ENCODE data around the gene PDE8A. TPM values are rescaled to one million over a fixed set of nuclear protein-coding genes. Genes with fewer than 3 reads are reported as not detected.

The PDE8A gene
- total and polyA plus RNA-seq, 4 donors: 11.2 to 47.5 (median 16.6) TPM

GRCh38 chr15:85027421-85027820 is 45.8 kb downstream of the PDE8A start:
- H3K4me3 ChIP-seq (ENCODE audit: low read depth in 1 of 3, low read length in 3 of 3): no peak overlapping the region
- DNase-seq (ENCODE audit: low spot score): no peak
- H3K36me3 ChIP-seq (ENCODE audit: control insufficient read depth in 4 of 4, insufficient read depth in 3 of 4, low read depth in 1 of 4, low read length in 3 of 4): no peaks in the 10 kb centered on the region
- 65% methylated on average over 4 of the region's 4 CpGs for WGBS
- no peak for TF ChIP-seq HNF4G (IDR thresholded peaks at IDR 0.05)
- TF ChIP-seq SP1 (IDR thresholded peaks at IDR 0.05): no peak
- TF ChIP-seq ATF3 (IDR thresholded peaks at IDR 0.05): no peak
- no peak for TF ChIP-seq TAF1 (conservative IDR thresholded peaks at IDR 0.05)
- TF ChIP-seq, protein P1, sequence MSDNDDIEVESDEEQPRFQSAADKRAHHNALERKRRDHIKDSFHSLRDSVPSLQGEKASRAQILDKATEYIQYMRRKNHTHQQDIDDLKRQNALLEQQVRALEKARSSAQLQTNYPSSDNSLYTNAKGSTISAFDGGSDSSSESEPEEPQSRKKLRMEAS (IDR thresholded peaks at IDR 0.05): no peak
- no peak for TF ChIP-seq FOXA1 (IDR thresholded peaks at IDR 0.05)
- no peak for TF ChIP-seq YY1 (IDR thresholded peaks at IDR 0.05)
- no peak for TF ChIP-seq HNF4A (conservative IDR thresholded peaks at IDR 0.05)
- TF ChIP-seq JUND (IDR thresholded peaks at IDR 0.05): no peak
- no peak for TF ChIP-seq CTCF (IDR thresholded peaks at IDR 0.05; ENCODE audit: low read depth, low read length, missing input control)
- TF ChIP-seq REST (IDR thresholded peaks at IDR 0.05): no peak
- no peak for TF ChIP-seq GABPA (IDR thresholded peaks at IDR 0.05 in 1 of 2, conservative IDR thresholded peaks at IDR 0.05 in 1 of 2)
- TF ChIP-seq EGR1 (IDR thresholded peaks at IDR 0.05; ENCODE audit: low read depth in 2 of 2): no peak
- TF ChIP-seq NR2F2 (IDR thresholded peaks at IDR 0.05): no peak
- no peak for TF ChIP-seq FOXA2 (IDR thresholded peaks at IDR 0.05)
- no peak for TF ChIP-seq RAD21 (IDR thresholded peaks at IDR 0.05)
- no peak for TF ChIP-seq RXRA (IDR thresholded peaks at IDR 0.05)
- no peak for TF ChIP-seq ZBTB33 (IDR thresholded peaks at IDR 0.05)
- H3K27ac ChIP-seq (ENCODE audit: low read depth in 1 of 2, low read length in 2 of 2): peak overlapping the region; percentile 53 to 83
- no peaks in the 10 kb centered on the region for H3K9me3 ChIP-seq (ENCODE audit: control insufficient read depth in 4 of 4, low read length in 3 of 4)
- H3K27me3 ChIP-seq (ENCODE audit: control insufficient read depth in 4 of 4, insufficient read depth in 4 of 4, low read length in 3 of 4): no peaks in the 10 kb centered on the region
- H3K4me1 ChIP-seq (ENCODE audit: control insufficient read depth in 4 of 4, insufficient read depth in 4 of 4, low read length in 3 of 4): peaks cover 27 to 93% (median 76%) of the 10 kb centered on the region in 4 donors
- peak overlapping the region in 1 of 2 donors; percentile 46 for H3K9ac ChIP-seq (ENCODE audit: low read depth in 1 of 2, low read length in 2 of 2)
